Immature natural killer cell (primary cell): ENCODE results near the gene CACNB2. TPM values are rescaled to one million over a fixed set of nuclear protein-coding genes. Genes with fewer than 3 reads are reported as not detected.

Experiments
- DNase-seq, 3 donors: peaks; one replicate each; pipeline ENCODE4 v3.0.0; 2022; ENCODE audit warnings: mixed read lengths in 1 of 3
- H3K27ac Mint-ChIP-seq, 6 donors: one replicate each; pipeline ENCODE4 v1.8.0; 2020; ENCODE audit warnings: mixed read lengths in 6 of 6, mild to moderate bottlenecking in 5 of 6, inconsistent platforms in 4 of 6, moderate library complexity in 3 of 6
- H3K27me3 Mint-ChIP-seq, 3 donors: one replicate each; pipeline ENCODE4 v1.8.0; 2020 to 2021; ENCODE audit warnings: low read depth in 3 of 3, mild to moderate bottlenecking in 3 of 3, mixed read lengths in 3 of 3, moderate library complexity in 3 of 3, inconsistent platforms in 1 of 3
- H3K36me3 Mint-ChIP-seq, 3 donors: one replicate each; pipeline ENCODE4 v1.8.0; 2020; ENCODE audit warnings: mixed read lengths in 3 of 3, inconsistent platforms in 2 of 3, mild to moderate bottlenecking in 2 of 3
- H3K4me1 Mint-ChIP-seq, 2 donors: one replicate each; pipeline ENCODE4 v1.8.0; 2020; ENCODE audit warnings: inconsistent platforms in 2 of 2, mild to moderate bottlenecking in 2 of 2, mixed read lengths in 2 of 2, moderate library complexity in 1 of 2
- H3K4me3 Mint-ChIP-seq, 5 donors: one replicate each; pipeline ENCODE4 v1.8.0; 2020; ENCODE audit warnings: mild to moderate bottlenecking in 5 of 5, mixed read lengths in 5 of 5, inconsistent platforms in 3 of 5, moderate library complexity in 3 of 5
- H3K9me3 Mint-ChIP-seq, 6 donors: one replicate each; pipeline ENCODE4 v1.8.0; 2020; ENCODE audit warnings: mild to moderate bottlenecking in 6 of 6, mixed read lengths in 6 of 6, inconsistent platforms in 4 of 6, moderate library complexity in 3 of 6
- polyA plus RNA-seq, 3 donors: library from polyadenylated mRNA; unstranded; fragments of 300-500 nt; fragmentation: Illumina TruSeq; gene quantifications; one replicate each; pipeline ENCODE4 v1.2.3, GENCODE V29; 2021

The CACNB2 gene
- polyA plus RNA-seq, 3 donors from 2014 or later = 0.21 TPM; not detected in 2

- H3K4me3 Mint-ChIP-seq = no peak overlapping the region
- DNase-seq = no peak
- no peaks in the 10 kb centered on the region for H3K36me3 Mint-ChIP-seq
- H3K4me1 Mint-ChIP-seq = no peaks in the 10 kb centered on the region
- H3K27ac Mint-ChIP-seq = no peak overlapping the region
- H3K9me3 Mint-ChIP-seq = peaks cover 0 to 5% (median 0%) of the 10 kb centered on the region in 6 donors
- H3K27me3 Mint-ChIP-seq = peaks cover 0 to 3% (median 0%) of the 10 kb centered on the region in 3 donors
Observed at GRCh38 chr10:18483516-18484186, 343.4 kb downstream of the CACNB2 start.

GRCh38 chr10:18486438-18486837 lies 346.2 kb downstream of the CACNB2 start:
- Mint-ChIP-seq H3K4me1 (no peaks in the 10 kb centered on the region), H3K4me3 (no peak overlapping the region), H3K27ac (no peak overlapping the region), H3K9me3 (peaks cover 0 to 5% (median 0%) of the 10 kb centered on the region in 6 donors), H3K27me3 (peaks cover 0 to 3% (median 0%) of the 10 kb centered on the region in 3 donors), H3K36me3 (no peaks in the 10 kb centered on the region)
- no peak for DNase-seq

GRCh38 chr10:18490755-18491154 lies 350.5 kb downstream of the CACNB2 start:
- peaks cover 0 to 3% (median 0%) of the 10 kb centered on the region in 3 donors for H3K27me3 Mint-ChIP-seq
- H3K4me1 Mint-ChIP-seq = no peaks in the 10 kb centered on the region
- no peak overlapping the region for H3K4me3 Mint-ChIP-seq
- peaks cover 0 to 5% (median 0%) of the 10 kb centered on the region in 6 donors for H3K9me3 Mint-ChIP-seq
- no peak overlapping the region for H3K27ac Mint-ChIP-seq
- no peak for DNase-seq
- no peaks in the 10 kb centered on the region for H3K36me3 Mint-ChIP-seq

GRCh38 chr10:18497806-18498369 lies 357.7 kb downstream of the CACNB2 start:
- Mint-ChIP-seq H3K9me3 (no peaks in the 10 kb centered on the region), H3K4me3 (no peak overlapping the region), H3K4me1 (no peaks in the 10 kb centered on the region), H3K27ac (no peak overlapping the region), H3K27me3 (peaks cover 0 to 5% (median 0%) of the 10 kb centered on the region in 3 donors), H3K36me3 (no peaks in the 10 kb centered on the region)
- no peak for DNase-seq

- Mint-ChIP-seq H3K4me1 (no peaks in the 10 kb centered on the region), H3K9me3 (no peaks in the 10 kb centered on the region), H3K27me3 (peaks cover 0 to 5% (median 0%) of the 10 kb centered on the region in 3 donors), H3K36me3 (no peaks in the 10 kb centered on the region), H3K4me3 (no peak overlapping the region), H3K27ac (no peak overlapping the region)
- DNase-seq = no peak
Observed at GRCh38 chr10:18498998-18499397, 358.8 kb downstream of the CACNB2 start.

- Mint-ChIP-seq H3K4me1 (no peaks in the 10 kb centered on the region), H3K9me3 (no peaks in the 10 kb centered on the region), H3K27ac (no peak overlapping the region), H3K27me3 (peaks cover 0 to 6% (median 0%) of the 10 kb centered on the region in 3 donors), H3K36me3 (no peaks in the 10 kb centered on the region), H3K4me3 (no peak overlapping the region)
- no peak for DNase-seq
Observed at GRCh38 chr10:18500576-18500975, 360.4 kb downstream of the CACNB2 start.

- no peaks in the 10 kb centered on the region for H3K9me3 Mint-ChIP-seq
- DNase-seq = no peak
- H3K4me3 Mint-ChIP-seq = no peak overlapping the region
- no peak overlapping the region for H3K27ac Mint-ChIP-seq
- no peaks in the 10 kb centered on the region for H3K4me1 Mint-ChIP-seq
- no peaks in the 10 kb centered on the region for H3K36me3 Mint-ChIP-seq
- peaks cover 0 to 6% (median 0%) of the 10 kb centered on the region in 3 donors for H3K27me3 Mint-ChIP-seq
Observed at GRCh38 chr10:18501198-18501597, 361.0 kb downstream of the CACNB2 start.

GRCh38 chr10:18501629-18502028 lies 361.4 kb downstream of the CACNB2 start:
- H3K27me3 Mint-ChIP-seq = peaks cover 0 to 6% (median 0%) of the 10 kb centered on the region in 3 donors
- H3K4me3 Mint-ChIP-seq = no peak overlapping the region
- H3K27ac Mint-ChIP-seq = no peak overlapping the region
- no peak for DNase-seq
- no peaks in the 10 kb centered on the region for H3K4me1 Mint-ChIP-seq
- no peaks in the 10 kb centered on the region for H3K9me3 Mint-ChIP-seq
- no peaks in the 10 kb centered on the region for H3K36me3 Mint-ChIP-seq

GRCh38 chr10:18504161-18504560 lies 363.9 kb downstream of the CACNB2 start:
- Mint-ChIP-seq H3K4me3 (no peak overlapping the region), H3K27ac (no peak overlapping the region), H3K4me1 (no peaks in the 10 kb centered on the region), H3K27me3 (peaks cover 0 to 6% (median 0%) of the 10 kb centered on the region in 3 donors), H3K9me3 (peaks cover 0 to 2% (median 0%) of the 10 kb centered on the region in 6 donors), H3K36me3 (no peaks in the 10 kb centered on the region)
- no peak for DNase-seq

GRCh38 chr10:18505456-18506118 lies 365.4 kb downstream of the CACNB2 start:
- Mint-ChIP-seq H3K9me3 (peaks cover 0 to 2% (median 0%) of the 10 kb centered on the region in 6 donors), H3K27me3 (peaks cover 0 to 1% (median 0%) of the 10 kb centered on the region in 3 donors), H3K36me3 (no peaks in the 10 kb centered on the region), H3K4me1 (no peaks in the 10 kb centered on the region), H3K4me3 (no peak overlapping the region), H3K27ac (no peak overlapping the region)
- DNase-seq = no peak

- Mint-ChIP-seq H3K27ac (no peak overlapping the region), H3K4me3 (no peak overlapping the region), H3K9me3 (peaks cover 0 to 7% (median 0%) of the 10 kb centered on the region in 6 donors), H3K36me3 (peaks cover 7 to 15% (median 9%) of the 10 kb centered on the region in 3 donors), H3K4me1 (no peaks in the 10 kb centered on the region), H3K27me3 (peaks cover 0 to 1% (median 0%) of the 10 kb centered on the region in 3 donors)
- DNase-seq = no peak
Observed at GRCh38 chr10:18508587-18508986, 368.4 kb downstream of the CACNB2 start.

- peaks cover 0 to 2% (median 0%) of the 10 kb centered on the region in 3 donors for H3K27me3 Mint-ChIP-seq
- H3K36me3 Mint-ChIP-seq = peaks cover 7 to 16% (median 14%) of the 10 kb centered on the region in 3 donors
- H3K9me3 Mint-ChIP-seq = peaks cover 0 to 9% (median 3%) of the 10 kb centered on the region in 6 donors
- H3K4me1 Mint-ChIP-seq = no peaks in the 10 kb centered on the region
- H3K27ac Mint-ChIP-seq = no peak overlapping the region
- H3K4me3 Mint-ChIP-seq = no peak overlapping the region
- no peak for DNase-seq
Observed at GRCh38 chr10:18514537-18514936, 374.3 kb downstream of the CACNB2 start.

GRCh38 chr10:18516851-18517250 lies 376.6 kb downstream of the CACNB2 start:
- Mint-ChIP-seq H3K27me3 (peaks cover 0 to 4% (median 4%) of the 10 kb centered on the region in 3 donors), H3K4me3 (no peak overlapping the region), H3K36me3 (peaks cover 3 to 19% (median 14%) of the 10 kb centered on the region in 3 donors), H3K27ac (no peak overlapping the region), H3K4me1 (no peaks in the 10 kb centered on the region), H3K9me3 (peaks cover 0 to 8% (median 4%) of the 10 kb centered on the region in 6 donors)
- no peak for DNase-seq

- no peak for DNase-seq
- Mint-ChIP-seq H3K27ac (no peak overlapping the region), H3K9me3 (peaks cover 0 to 4% (median 0%) of the 10 kb centered on the region in 6 donors), H3K4me1 (no peaks in the 10 kb centered on the region), H3K27me3 (peaks cover 0 to 6% (median 4%) of the 10 kb centered on the region in 3 donors), H3K36me3 (peaks cover 0 to 8% (median 3%) of the 10 kb centered on the region in 3 donors), H3K4me3 (no peak overlapping the region)
Observed at GRCh38 chr10:18523025-18523424, 382.8 kb downstream of the CACNB2 start.
